GM10266 (cell line): ENCODE results near the gene HOXB6.

Source experiments
- DNase-seq: peaks from one replicate; pipeline ENCODE4 v3.0.0; 2012; ENCODE audit errors: extremely low spot score
- CTCF ChIP-seq: IDR thresholded peaks from 2 replicates; pipeline ENCODE4 v1.5.1; 2012; ENCODE audit warnings: mild to moderate bottlenecking, low read depth; ENCODE audit not compliant: control insufficient read depth, insufficient read depth; ENCODE audit errors: missing control alignments

Gene HOXB6

DNA sequence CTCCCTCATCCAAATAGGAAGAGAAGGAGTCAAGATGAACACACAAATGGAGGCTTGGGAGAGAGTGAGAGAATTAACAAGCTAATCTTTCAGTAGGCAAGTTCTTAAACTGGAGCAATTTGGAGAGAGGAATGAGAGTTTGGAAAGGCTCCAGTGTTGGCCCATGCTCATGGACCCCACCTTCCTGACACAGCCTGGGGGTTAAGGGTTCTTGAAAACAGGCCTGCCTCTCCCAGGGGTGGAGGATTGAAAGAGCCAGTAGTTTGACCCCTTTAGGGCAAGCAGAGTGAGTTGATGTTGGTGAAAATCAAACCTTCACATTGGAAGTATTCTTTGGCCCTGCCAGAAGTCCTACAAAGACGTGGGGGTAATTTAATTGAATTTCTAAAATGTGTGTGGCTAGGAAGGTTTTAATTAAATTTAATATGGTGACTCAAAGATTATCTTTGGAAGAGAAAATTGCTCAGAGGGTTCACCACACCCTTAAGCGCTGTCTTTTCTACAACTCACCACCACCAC lies 20.5 kb downstream of the HOXB6 start:
- no peak for DNase-seq
- no peak for TF ChIP-seq CTCF

- no peak for TF ChIP-seq CTCF
- no peak for DNase-seq
These were observed 21.0 kb downstream of the HOXB6 start for GRCh38 chr17:48583708-48584222.

DNA sequence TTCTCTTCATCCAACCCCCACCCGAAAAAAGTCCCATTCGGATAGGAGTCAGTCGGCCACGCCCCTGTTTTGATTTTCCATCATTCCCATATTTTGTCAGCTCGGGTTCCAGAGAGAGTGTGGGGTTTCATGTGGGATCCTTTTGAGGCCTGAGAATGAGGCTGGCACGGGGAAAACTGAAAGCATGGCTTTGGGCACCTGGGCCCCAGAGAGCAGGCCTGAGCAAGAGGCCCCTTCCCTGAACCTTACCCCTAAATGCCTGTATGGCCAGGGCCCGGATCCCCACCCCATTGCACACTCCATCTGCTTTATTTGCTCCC lies 22.1 kb downstream of the HOXB6 start:
- TF ChIP-seq CTCF: no peak
- no peak for DNase-seq

DNA sequence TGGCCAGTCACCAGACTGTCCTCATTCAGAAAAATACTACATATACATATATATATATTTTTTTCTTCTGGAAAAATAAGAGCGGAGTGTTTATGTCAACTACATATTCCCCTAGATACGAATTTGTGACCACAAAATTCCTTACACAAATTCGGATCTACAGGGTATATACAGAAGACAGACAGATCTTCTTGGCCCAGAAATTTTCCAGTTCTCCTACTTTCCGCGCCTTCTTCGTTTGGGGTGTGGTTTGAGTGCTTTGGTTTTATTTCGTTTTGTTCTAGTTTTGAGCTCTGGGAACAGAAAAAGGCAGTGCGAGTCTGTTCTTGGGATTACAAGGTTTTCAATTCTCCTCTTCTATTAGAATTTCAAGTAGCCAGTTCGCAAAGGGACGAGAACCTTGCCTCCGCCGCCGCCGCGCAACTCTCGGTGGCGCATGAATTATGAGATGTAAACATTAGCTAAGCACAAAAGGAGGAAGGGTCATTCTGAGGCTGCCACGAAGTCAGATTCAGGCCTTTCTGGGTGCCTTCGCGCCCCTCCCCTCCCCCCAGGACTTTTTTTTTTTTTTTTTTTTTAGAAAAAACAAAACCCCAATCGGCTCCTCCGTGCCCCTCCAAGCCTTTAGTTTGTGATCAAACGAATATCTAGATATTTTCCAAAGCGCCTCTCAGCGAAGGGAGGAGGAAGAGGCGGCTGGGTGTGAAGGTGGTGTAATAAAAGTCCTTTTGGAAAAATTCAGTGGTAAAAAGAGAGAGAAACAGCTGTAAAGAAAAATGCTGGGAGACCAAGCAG lies 24.8 kb downstream of the HOXB6 start:
- TF ChIP-seq CTCF: no peak
- DNase-seq: no peak

DNA sequence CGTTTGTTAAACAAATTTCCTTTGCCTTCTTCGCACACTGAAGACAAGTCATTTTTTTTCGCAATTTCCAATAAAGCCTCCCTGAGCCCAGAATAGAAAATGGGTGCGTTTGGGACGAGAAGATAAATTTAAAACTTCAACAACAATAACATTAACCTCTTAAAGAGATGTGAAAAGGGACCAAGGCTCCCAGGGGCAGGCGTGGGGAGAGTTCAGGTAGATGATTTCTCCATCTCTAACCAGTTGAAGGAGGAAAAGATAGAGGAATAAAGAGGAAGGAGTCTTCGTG lies 25.4 kb downstream of the HOXB6 start:
- no peak for TF ChIP-seq CTCF
- no peak for DNase-seq

- no peak for TF ChIP-seq CTCF
- DNase-seq: no peak
These were observed 25.9 kb downstream of the HOXB6 start for GRCh38 chr17:48578616-48579470.
